SK-MEL-5 (cell line): ENCODE results near the gene LCAT. TPM values are rescaled to one million over a fixed set of nuclear protein-coding genes. Genes with fewer than 3 reads are reported as not detected.

Experiments used
- DNase-seq: peaks from one replicate; pipeline ENCODE4 v3.0.0-alpha.2; 2016; ENCODE audit warnings: low read depth, low spot score
- in situ Hi-C: cut with HindIII; loops from 2 replicates; pipeline ENCODE4 v1.10.0; 2016; ENCODE audit warnings: low sequenced_read_pairs, high pct_unique_total_duplicates, low pct_unique_long_range_greater_than_20kb
- polyA plus RNA-seq, 2 experiments: library from polyadenylated mRNA; depleted of rRNA; stranded (reverse); fragments of >200 nt; gene quantifications; 2 replicates each; pipeline ENCODE4 v1.2.3, GENCODE V29; 2015
- total RNA-seq: library from RNA; depleted of rRNA; stranded (reverse); fragments of >200 nt; shearing (Covaris generic); gene quantifications from 2 replicates; pipeline ENCODE4 v1.2.3, GENCODE V29; 2014; rRNA removed

Gene LCAT, protein sequence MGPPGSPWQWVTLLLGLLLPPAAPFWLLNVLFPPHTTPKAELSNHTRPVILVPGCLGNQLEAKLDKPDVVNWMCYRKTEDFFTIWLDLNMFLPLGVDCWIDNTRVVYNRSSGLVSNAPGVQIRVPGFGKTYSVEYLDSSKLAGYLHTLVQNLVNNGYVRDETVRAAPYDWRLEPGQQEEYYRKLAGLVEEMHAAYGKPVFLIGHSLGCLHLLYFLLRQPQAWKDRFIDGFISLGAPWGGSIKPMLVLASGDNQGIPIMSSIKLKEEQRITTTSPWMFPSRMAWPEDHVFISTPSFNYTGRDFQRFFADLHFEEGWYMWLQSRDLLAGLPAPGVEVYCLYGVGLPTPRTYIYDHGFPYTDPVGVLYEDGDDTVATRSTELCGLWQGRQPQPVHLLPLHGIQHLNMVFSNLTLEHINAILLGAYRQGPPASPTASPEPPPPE
- total RNA-seq, result 0.63 and 1.8 TPM in 2 replicates
- 1.5 and 2.0 TPM in 2 replicates for polyA plus RNA-seq (2015; cell fraction: cytosol; rRNA removed)
- 22.2 and 29.3 TPM in 2 replicates for polyA plus RNA-seq (2015; cell fraction: nucleus; rRNA removed)

DNA sequence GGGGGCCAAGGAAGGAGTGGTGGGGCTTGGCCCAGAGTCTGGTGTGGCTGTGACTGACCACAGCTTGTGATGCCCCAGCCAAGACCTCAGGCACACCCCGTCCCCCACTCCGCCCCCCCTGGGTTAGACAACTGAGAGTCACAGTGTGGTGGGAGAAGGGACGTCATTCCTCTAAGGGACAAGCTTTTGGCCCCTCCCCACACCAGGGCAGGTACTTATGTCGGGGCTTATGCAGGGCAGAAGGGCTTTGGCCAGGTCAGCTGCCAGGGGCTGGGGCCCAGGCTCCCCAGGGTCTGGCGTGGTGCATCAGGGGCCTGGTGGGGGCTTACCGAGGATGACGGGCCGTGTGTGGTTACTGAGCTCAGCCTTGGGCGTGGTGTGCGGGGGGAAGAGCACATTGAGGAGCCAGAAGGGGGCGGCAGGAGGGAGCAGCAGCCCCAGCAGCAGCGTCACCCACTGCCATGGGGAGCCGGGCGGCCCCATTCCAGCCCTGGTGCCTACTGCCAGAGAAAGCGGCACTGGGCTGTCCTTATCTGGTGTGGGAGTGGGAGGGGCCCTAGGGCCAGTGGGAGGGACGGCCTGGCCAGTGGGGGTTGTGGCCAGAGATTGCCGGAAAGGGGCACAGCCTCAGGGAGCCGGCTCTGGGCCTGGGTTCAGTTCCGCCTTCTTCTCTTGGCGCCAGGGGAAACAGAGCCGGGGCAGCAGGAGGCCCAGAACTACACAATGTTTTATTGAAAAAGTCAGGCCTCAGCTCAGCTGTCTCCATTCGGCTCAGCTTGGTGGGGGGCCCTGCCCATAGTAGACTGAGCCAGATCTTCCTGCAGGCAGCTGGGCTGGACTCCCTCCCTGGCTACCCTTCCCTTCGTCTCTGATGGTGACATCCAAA is at the start of gene LCAT:
Gene LCAT (minus strand): TSS at position 502 of the 886 bp plus-strand sequence. CDS start 19 bp downstream, at position 483.
- in situ Hi-C loops, result no loop called here
- no peak for DNase-seq

DNA sequence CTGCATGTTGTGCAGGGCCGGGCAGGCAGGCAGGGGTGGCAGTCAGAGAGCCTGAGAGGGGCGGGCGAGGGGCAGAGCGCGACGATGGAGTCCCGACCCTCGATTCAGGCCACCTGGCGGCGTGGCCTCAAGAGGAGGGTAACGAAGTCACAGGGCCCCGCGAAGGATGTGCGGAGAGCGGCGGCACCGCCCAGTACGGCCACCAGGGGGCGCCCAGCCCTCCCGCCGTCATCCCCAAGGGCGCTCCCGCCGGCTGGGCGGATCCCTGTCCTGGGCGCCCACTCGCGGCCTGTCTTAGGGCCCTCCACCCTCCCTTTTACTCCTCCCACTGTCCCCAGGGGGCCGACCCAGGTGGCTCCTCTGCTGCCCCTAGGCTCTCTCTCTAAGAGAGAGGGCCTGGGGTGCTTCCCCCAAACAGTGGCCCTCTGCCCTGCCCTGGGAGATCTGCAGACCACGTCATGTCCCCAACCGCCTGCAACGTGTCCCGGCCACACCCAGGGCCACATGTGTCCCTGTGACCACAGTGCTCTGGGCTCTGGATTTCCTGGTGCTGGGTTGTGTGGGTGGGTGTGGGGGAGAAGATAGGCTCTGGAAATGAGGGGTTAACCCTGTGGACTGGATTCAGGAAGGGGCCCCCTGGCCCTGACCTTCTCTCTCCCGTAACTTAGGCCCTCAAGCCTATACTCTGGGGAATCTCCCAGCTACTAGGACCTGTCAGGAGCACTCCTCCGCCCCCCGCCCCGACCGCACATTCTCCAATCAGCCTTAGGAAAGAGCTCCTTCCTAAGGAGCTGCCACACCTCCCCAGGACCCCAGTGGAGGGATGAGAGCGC is 49.5 kb upstream of the LCAT start:
- peak; percentile 64 for DNase-seq
- in situ Hi-C loops, result no loop called here

DNA sequence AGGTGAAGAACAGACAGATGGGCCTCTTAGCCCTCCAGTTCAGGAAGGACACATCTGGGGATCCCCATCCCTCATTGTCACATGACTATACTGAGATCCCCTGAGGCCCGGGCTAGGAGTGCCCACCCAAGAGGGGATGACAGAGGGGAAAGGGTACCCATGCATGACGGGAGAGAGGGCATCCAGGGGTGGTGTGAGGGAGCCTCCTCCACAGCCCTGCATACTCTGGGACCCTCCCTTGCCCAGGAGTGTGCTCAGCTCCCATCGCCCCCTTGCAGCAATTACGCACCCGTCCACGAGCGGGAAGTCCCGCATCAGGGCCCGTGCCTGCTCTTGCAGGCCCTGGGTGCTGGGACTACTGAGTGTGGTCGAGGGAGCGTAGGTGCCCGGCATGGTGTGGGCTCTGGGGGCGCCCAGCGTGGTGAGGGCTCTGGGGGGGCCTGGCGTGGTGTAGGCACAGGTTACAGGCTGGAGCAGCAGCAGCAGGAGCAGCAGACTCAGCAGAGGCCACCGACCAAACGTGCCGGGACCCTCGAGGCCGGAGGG is 48.8 kb upstream of the LCAT start:
- DNase-seq, result no peak
- in situ Hi-C loops, result no loop called here

DNA sequence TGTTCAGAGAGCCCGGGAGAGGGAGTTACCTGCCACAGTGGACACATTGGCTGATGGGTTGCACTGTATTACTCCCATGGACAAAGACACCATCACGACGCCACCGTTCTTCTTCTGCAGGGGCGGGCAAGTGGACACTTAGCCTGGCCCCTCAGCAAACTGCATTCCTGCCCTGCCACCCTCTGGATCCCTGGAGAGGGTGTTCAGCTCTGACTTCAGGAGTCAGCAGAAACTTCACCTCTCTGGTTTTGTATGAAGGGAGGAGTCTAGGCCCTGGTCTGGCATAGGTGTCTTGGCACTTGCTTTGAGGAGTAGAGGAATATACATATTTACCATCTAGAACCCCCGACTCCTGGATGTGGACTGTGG is 46.1 kb upstream of the LCAT start:
- in situ Hi-C loops, result no loop called here
- no peak for DNase-seq

DNA sequence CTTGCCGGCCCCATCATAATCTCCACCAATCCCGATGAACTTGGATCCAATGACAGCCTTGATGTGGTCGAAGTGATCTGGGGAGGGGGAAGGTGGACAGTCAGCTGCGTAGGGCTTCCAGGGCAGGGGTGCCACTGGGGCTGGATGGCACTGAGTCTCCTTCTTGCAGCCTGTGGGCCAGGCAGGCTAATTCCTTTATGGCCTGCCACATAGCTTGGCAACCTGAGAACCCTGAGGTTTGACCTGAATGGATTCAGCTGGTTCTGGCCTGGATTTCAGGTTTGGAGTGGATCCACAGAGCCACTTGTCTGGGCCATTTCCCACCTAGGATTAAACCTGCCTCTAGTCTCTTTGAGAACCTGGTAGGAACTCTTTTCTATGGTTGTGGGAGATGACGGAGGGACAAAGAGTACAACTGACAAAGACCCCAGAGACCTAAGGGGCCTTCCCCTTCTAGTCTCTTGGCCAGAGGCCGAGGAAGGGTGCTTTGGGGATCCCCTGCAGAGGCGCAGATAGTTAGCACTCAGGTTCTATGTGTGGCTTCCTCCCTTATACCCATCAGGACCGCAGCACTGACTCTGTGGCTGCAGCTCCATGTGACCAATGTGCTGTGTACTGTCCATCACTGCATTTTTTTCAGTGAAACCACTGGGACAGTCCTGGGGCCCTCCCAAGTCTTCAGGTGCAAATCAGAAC is 45.5 kb upstream of the LCAT start:
- DNase-seq, result no peak
- in situ Hi-C loops, result no loop called here

DNA sequence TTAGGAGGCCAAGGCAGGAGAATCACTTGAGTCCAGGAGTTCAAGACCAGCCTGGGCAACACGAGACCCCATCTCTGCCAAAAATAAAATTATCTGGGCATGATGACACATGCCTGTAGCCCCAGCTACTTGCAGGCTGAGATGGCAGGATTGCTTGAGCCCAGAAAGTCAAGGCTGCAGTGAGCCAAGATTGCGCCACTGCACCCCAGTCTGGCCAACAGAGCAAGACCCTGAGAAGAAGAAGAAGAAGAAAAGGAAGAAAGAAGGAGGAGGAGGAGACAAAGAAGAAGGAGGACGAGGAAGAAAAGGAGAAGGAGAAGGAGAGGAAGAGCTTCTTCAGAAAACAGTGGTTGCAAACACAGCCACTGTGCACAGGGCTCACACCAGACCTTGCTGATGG is 44.8 kb upstream of the LCAT start:
- DNase-seq, result no peak
- in situ Hi-C loops, result no loop called here

DNA sequence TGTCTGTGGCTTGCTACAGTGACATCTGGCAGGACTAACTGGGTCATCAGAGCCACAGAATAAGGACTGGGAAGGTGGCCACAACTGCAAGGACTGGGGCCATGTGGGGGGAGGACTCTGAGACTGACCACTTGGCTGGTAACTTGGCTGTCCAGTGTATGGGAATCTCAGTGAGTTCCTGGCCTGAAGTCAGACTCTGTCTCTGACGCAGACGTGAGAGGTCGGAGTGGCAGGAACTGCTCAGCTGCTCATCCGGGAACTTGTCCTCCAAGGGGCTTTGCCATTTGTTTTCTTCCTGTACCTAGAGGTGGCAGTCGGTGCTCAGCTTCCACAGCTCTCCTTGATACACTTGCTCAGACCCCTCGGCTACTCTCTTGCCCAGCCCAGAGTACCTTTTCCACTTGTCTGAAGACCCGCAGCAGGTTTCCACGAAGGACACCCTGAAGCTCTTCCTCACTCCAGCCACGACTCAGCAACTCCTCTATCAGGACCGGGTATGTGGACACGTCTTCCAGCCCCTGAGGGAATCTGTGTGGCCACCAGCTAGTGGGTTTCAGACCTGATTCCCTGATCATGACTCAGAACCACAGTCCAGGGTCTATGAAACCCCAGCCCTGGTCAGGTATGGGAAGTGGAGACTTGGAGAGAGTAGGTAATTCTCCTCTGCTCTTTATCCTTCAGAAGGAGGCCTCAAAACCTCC is 43.7 kb upstream of the LCAT start:
- in situ Hi-C loops, result no loop called here
- DNase-seq, result no peak

DNA sequence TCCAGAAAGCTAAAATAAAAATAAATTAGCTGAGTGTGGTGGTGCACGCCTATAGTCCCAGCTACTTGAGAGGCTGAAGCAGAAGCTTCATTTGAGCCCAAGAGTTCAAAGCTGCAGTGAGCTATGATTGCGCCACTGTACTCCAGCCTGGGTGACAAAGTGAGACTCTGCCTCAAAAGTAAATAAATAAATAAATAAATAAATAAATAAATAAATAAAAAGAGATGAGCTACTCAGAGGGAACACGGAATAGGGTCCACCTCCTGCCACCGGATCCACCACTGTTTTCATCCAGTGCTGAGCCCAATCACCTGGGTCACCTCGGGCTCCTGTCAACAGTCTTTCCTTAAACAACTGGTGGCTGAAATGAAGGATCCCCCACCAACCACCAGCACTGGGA is 43.0 kb upstream of the LCAT start:
- DNase-seq, result no peak
- in situ Hi-C loops, result no loop called here

DNA sequence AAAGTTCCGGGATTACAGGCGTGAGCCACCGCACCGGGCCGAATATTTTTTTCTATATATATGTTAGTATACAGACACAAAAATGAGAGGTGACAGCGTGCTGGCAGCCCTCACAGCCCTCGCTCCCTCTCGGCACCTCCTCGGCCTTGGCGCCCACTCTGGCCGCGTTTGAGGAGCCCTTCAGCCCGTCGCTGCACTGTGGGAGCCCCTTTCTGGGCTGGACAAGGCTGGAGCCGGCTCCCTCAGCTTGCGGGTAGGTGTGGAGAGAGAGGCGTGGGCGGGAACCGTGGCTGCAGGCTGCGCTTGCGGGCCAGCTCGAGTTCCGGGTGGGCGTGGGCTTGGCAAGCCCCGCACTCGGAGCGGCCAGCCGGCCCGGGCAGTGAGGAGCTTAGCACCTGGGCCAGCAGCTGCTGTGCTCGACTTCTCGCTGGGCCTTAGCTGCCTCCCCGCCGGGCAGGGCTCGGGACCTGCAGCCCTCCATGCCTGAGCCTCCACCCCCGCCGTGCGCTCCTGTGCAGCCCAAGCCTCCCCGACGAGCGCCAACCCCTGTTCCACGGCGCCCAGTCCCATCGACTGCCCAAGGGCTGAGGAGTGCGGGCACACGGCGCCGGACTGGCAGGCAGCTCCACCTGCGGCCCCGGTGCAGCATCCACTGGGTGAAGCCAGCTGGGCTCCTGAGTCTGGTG is 38.2 kb upstream of the LCAT start:
- in situ Hi-C loops, result no loop called here
- DNase-seq, result no peak

DNA sequence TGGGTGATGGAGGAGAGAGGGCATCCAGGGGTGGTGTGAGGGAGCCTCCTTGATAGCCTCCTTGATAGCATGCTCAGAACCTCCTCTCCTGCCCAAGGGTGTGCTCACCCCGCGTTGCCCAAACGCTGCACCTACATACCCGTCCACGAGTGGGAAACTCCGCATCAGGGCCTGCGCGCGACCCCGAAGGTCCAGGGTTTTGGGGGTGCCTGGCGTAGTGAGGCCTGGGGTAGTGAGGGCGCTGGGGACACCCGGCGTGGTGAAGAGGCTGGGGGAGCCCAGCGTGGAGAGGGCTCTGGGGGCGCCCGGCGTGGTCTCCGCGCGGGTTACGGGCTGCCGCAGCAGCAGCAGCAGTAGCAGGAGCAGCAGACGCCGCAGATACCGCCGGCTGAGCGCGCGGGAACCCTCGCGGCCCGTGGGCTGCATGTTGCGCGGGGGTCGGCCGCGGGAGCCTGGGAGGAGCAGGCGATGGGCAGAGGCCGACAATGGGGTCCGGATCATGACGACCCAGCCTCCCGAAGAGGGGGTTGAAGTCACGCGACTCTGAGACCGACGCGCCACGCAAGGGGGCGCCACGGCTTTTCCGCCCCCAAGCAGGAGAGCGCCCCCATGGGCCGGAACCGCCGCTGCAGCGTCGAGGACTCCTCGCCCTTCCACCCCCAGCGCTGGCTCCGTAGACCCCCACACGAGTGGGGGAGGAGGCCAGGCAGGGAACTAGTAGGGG is 36.2 kb upstream of the LCAT start, which contains the start of gene DPEP3:
Gene DPEP3 (minus strand): TSS at position 545 of the 724 bp plus-strand sequence. CDS start 119 bp downstream, at position 426.
- in situ Hi-C loops, result no loop called here
- no peak for DNase-seq

DNA sequence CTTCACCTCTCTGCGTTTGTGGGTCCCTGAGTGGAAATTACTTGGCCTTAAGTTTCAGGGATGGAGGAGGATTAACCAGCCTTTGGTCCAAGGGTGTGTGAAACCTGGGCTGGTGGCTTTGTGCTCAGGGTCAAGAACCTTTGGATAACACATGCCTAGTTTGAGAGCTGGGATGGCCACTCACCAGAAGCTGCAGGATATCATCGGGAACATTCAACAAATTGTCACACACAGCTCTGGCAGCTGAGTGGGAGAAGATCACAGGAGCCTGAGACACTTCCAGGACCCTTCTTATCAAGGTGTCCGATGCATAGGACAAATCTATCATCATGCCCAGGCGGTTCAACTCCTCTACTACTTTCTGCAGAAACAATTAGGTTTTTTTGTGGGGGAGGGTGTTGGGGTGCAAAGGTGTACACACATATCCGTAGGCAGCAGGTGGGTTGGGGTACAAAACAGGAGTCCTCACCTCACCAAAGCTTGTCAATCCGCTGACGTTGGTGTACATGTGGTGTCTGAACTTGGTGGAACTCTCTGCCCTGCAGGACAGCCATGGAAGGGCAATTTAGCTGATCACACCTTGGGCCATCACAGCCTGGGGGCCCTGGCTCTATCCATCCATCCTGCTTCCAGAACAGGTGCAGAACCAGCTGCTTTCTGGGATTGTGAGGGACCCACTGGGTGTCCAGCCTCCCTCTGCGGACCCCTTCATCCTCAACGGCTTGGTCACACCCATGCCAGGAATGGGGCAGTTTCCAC is 33.7 kb upstream of the LCAT start:
- in situ Hi-C loops, result no loop called here
- DNase-seq, result no peak

DNA sequence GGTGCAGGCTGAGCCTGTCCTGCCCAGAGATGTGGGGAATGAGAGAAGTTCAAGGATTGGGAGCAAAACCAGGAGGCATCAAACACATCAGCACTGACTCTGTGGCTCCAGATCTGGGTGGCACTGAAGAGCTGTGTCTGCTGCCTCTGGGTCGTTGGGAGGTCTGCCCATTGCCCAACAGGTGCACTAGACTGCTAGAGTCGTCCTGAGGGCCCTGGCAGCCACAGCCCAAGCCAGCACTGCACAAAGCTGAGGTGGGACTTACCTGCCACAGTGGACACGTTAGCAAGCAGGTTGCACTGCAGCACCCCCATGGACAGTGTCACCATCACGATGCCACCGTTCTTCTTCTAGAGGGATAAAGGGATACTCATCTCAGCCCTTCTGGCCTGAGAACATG is 33.1 kb upstream of the LCAT start:
- DNase-seq, result no peak
- in situ Hi-C loops, result no loop called here

DNA sequence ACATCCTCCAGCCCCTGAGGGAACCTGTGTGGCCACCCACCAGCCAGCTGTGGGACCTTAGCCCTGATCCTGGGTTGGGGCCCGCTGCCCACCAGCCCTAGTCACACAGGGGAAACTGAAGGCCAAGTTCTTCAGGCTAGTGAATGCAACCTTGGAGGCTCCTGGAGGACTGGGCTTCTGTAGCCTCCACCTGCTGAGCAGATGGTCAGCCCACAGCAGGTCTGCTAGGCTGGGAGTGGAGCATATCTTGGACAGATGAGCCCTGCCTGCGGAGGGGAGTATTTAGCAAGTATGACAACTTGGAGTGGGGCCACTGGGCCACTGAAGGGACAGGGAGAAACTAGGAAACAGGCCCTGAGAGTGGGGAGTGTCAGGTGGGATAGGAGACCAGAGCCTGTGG is 32.3 kb upstream of the LCAT start:
- in situ Hi-C loops, result no loop called here
- DNase-seq, result no peak

DNA sequence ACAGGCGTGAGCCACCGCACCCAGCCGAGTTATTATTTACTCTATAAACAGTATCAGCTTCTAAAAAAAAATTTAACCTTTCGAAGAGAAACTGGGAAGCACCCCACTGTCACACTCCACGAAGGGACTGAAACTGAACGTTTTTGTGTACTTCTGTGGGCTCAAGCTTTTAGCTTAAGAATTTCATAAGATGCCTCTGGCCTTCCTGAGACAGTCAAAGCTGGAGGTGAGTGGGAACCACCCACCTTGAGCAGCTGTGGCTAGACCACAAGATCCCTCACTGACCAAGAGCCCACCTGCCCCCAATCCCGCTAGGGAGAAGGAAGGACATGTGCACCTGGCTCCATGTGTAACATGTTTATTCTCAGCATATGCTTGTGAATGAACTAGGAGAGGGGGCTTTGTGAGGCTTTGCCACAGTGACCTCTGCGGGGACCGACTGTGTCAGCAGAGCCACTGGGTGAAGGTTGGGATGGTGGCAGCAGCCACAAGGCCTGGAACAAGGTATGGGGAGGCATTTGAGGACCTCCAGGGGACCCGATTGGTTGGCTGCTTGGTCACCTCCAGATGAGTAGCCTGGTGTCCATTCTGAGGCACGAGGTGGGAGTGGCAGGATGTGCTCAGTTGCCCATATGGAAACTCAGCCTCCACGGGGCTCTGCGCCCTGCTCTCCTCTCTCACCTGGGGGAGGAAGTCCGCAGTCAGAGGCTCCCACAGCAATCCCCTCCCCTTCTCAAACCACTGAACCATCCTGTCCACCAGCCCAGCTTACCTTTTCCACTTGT is 31.6 kb upstream of the LCAT start:
- in situ Hi-C loops, result no loop called here
- DNase-seq, result no peak
